Keratinocyte (primary cell): ENCODE results near the gene TLCD1. TPM values are rescaled to one million over a fixed set of nuclear protein-coding genes. Genes with fewer than 3 reads are reported as not detected.
A peak's percentile ranks its signal among the peaks of the same experiment; 100 is the strongest.

Source experiments
- DNase-seq: peaks from one replicate; pipeline ENCODE4 v3.0.0-alpha.2; 2011; ENCODE audit warnings: low read depth, missing footprints, low spot score
- FAIRE-seq: peaks from 2 replicates; lab custom pipeline; 2011; peaks lifted over from hg19 to GRCh38; lab: Jason Lieb, UNC
- H2AFZ ChIP-seq: 2 replicates; pipeline ENCODE4 v1.6.0; 2012; ENCODE audit warnings: low read length, control low read depth, inconsistent platforms; ENCODE audit not compliant: control insufficient read depth
- H3K27ac ChIP-seq: 2 replicates; pipeline ENCODE4 v1.5.1; 2011; ENCODE audit warnings: low read length; ENCODE audit not compliant: control insufficient read depth, insufficient read depth
- H3K27me3 ChIP-seq: 3 replicates; pipeline ENCODE4 v1.6.0; 2011; ENCODE audit warnings: low read length; ENCODE audit not compliant: control insufficient read depth, insufficient read depth; ENCODE audit errors: extremely low read depth
- H3K36me3 ChIP-seq, 2 experiments: 2 replicates in 1 of 2; 3 replicates in 1 of 2; pipeline ENCODE4 v1.5.1; 2011; ENCODE audit warnings: low read length in 2 of 2, mild to moderate bottlenecking in 1 of 2; ENCODE audit not compliant: control insufficient read depth in 2 of 2, insufficient read depth in 2 of 2; ENCODE audit errors: extremely low read depth in 1 of 2
- H3K4me1 ChIP-seq: 3 replicates; pipeline ENCODE4 v1.5.1; 2011; ENCODE audit warnings: low read length; ENCODE audit not compliant: control insufficient read depth, insufficient read depth; ENCODE audit errors: extremely low read depth
- H3K4me2 ChIP-seq: 3 replicates; pipeline ENCODE4 v1.6.0; 2011; ENCODE audit warnings: low read depth, low read length; ENCODE audit not compliant: control insufficient read depth, insufficient read depth; ENCODE audit errors: extremely low read depth
- H3K4me3 ChIP-seq, 3 experiments: fragments of 200-600 bp in 1 of 3; sonication (generic) in 1 of 3; 2 replicates in 2 of 3; 3 replicates in 1 of 3; pipeline ENCODE4 v1.5.1; 2011 to 2016; ENCODE audit warnings: low read length in 3 of 3, mild to moderate bottlenecking in 3 of 3, control low read depth in 2 of 3, inconsistent platforms in 1 of 3, low read depth in 1 of 3, mixed read lengths in 1 of 3, mixed run types in 1 of 3, moderate library complexity in 1 of 3; ENCODE audit not compliant: control insufficient read depth in 2 of 3, insufficient read depth in 2 of 3; ENCODE audit errors: extremely low read depth in 1 of 3
- H3K79me2 ChIP-seq: 2 replicates; pipeline ENCODE4 v1.6.0; 2012; ENCODE audit warnings: low read length; ENCODE audit not compliant: control insufficient read depth, insufficient read depth
- H3K9ac ChIP-seq: 3 replicates; pipeline ENCODE4 v1.6.0; 2011; ENCODE audit warnings: low read length; ENCODE audit not compliant: control insufficient read depth, insufficient read depth; ENCODE audit errors: extremely low read depth
- H3K9me1 ChIP-seq: 3 replicates; pipeline ENCODE4 v1.6.0; 2011; ENCODE audit warnings: low read length; ENCODE audit not compliant: control insufficient read depth, insufficient read depth; ENCODE audit errors: extremely low read depth
- H3K9me3 ChIP-seq: 2 replicates; pipeline ENCODE4 v1.5.1; 2012; ENCODE audit warnings: low read depth, low read length; ENCODE audit not compliant: control insufficient read depth
- H4K20me1 ChIP-seq: 3 replicates; pipeline ENCODE4 v1.6.0; 2011; ENCODE audit warnings: low read length; ENCODE audit not compliant: control insufficient read depth, insufficient read depth; ENCODE audit errors: extremely low read depth
- EZH2 ChIP-seq: IDR thresholded peaks from one replicate; pipeline ENCODE4 v1.6.1; 2012; ENCODE audit warnings: inconsistent platforms, mild to moderate bottlenecking, low read length, moderate library complexity
- dilution Hi-C: fragments of 300-500 bp; cut with MboI; formaldehyde crosslinking; loops from one replicate; pipeline ENCODE4 v1.7.0; 2020; ENCODE audit warnings: low sequenced_read_pairs; ENCODE audit not compliant: extremely low pct_ligation_motif_present
- polyA plus RNA-seq, 5 experiments: library from polyadenylated mRNA; depleted of rRNA in 3 of 5; stranded (reverse) in 3 of 5; stranded (forward) in 1 of 5; unstranded in 1 of 5; fragments of >200 nt; gene quantifications; 1 replicate in 1 of 5; 2 replicates in 3 of 5; 3 replicates in 1 of 5; pipeline versions ENCODE4 v1.2.1 to v1.2.3, GENCODE V29; 2011 to 2012; ENCODE audit warnings: missing spikeins in 2 of 5, low read depth in 1 of 5, low replicate concordance in 1 of 5
- small RNA-seq, 3 experiments: library from RNA; depleted of rRNA; stranded (forward); fragments of <200 nt; gene quantifications; one replicate each; pipeline ENCODE3, GENCODE V24; 2012; ENCODE audit warnings: low read depth in 3 of 3, low replicate concordance in 1 of 3; ENCODE audit not compliant: insufficient read length in 3 of 3
- TF ChIP-seq, protein P1 (sequence below), 3 experiments: IDR thresholded peaks in 1 of 3; conservative IDR thresholded peaks in 1 of 3; optimal IDR thresholded peaks in 1 of 3; 2 replicates in 2 of 3; 3 replicates in 1 of 3; pipeline versions ENCODE3 to v1.5.1; 2011; ENCODE audit warnings: low read length in 3 of 3, mild to moderate bottlenecking in 3 of 3, moderate library complexity in 2 of 3, control low read depth in 1 of 3, inconsistent platforms in 1 of 3; ENCODE audit not compliant: insufficient read depth in 2 of 3; ENCODE audit errors: extremely low read depth in 1 of 3

TLCD1 gene
- polyA plus RNA-seq, 1 donor (not counting 4 experiments of a cell fraction or from before 2014, with no cell fraction given): 14.0 TPM

DNA sequence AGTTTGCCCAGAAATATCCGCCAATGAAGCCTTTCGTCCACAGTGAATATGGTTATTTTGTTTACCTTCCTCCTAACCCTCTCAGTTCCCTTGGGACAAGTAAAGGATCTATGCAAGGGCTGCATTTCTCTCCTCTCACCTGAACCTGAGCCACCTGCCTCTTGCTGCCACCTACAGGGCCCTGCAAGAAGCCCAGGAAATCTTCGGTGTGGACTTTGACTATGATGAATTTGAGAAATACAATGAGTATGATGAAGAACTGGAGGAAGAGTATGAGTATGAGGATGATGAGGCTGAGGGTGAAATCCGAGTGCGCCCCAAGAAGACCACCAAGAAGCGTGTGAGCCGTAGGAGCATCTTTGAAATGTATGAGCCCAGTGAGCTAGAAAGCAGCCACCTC, 50.1 kb downstream of the TLCD1 start:
- no peak overlapping the region for H3K4me2 ChIP-seq
- no peaks in the 10 kb centered on the region for H3K79me2 ChIP-seq
- dilution Hi-C loops: no loop called here
- no peak overlapping the region for H3K9ac ChIP-seq
- no peak overlapping the region for H3K4me3 ChIP-seq
- DNase-seq (no peak), FAIRE-seq (no peak)
- no peak for TF ChIP-seq EZH2
- TF ChIP-seq, protein P1, sequence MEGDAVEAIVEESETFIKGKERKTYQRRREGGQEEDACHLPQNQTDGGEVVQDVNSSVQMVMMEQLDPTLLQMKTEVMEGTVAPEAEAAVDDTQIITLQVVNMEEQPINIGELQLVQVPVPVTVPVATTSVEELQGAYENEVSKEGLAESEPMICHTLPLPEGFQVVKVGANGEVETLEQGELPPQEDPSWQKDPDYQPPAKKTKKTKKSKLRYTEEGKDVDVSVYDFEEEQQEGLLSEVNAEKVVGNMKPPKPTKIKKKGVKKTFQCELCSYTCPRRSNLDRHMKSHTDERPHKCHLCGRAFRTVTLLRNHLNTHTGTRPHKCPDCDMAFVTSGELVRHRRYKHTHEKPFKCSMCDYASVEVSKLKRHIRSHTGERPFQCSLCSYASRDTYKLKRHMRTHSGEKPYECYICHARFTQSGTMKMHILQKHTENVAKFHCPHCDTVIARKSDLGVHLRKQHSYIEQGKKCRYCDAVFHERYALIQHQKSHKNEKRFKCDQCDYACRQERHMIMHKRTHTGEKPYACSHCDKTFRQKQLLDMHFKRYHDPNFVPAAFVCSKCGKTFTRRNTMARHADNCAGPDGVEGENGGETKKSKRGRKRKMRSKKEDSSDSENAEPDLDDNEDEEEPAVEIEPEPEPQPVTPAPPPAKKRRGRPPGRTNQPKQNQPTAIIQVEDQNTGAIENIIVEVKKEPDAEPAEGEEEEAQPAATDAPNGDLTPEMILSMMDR (optimal IDR thresholded peaks at IDR 0.05 in 1 of 3, IDR thresholded peaks at IDR 0.05 in 1 of 3, conservative IDR thresholded peaks at IDR 0.05 in 1 of 3; ENCODE audit: extremely low read depth in 1 of 3, insufficient read depth in 2 of 3, low read length in 3 of 3): peak; percentile 46 to 66 (median 51)
- no peaks in the 10 kb centered on the region for H4K20me1 ChIP-seq
- H3K27ac ChIP-seq: no peak overlapping the region
- no peaks in the 10 kb centered on the region for H3K9me3 ChIP-seq
- H2AFZ ChIP-seq: no peak overlapping the region
- no peaks in the 10 kb centered on the region for H3K27me3 ChIP-seq
- peaks cover 47 to 52% of the 10 kb centered on the region in 2 experiments for H3K36me3 ChIP-seq
- H3K4me1 ChIP-seq: no peaks in the 10 kb centered on the region
- H3K9me1 ChIP-seq: no peaks in the 10 kb centered on the region

DNA sequence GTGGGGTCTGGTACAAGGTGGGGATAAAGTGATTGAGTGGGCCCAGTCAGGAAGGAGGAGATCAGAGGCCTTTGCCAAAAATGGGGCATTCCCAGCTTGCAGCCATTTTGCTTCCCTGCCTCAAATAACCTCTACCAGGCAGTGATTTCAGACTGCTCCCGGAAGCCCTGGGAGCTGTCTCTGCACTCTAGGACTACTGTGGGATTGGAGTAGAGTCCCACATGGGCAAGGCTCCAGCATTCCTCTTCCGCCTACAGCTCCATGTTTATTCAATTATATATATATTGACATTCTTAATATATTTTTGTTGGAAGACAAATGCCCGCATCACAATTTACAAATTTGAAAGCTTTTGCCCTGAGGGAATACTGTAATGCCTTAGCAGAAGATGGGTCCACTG, 50.5 kb downstream of the TLCD1 start:
- DNase-seq: no peak
- Histone ChIP-seq H3K9ac (no peak overlapping the region), H3K9me3 (no peaks in the 10 kb centered on the region), H3K4me1 (no peaks in the 10 kb centered on the region), H4K20me1 (no peaks in the 10 kb centered on the region), H3K79me2 (no peaks in the 10 kb centered on the region), H3K27me3 (no peaks in the 10 kb centered on the region), H3K27ac (no peak overlapping the region), H3K4me2 (no peak overlapping the region), H3K9me1 (no peaks in the 10 kb centered on the region), H3K36me3 (peaks cover 48 to 52% of the 10 kb centered on the region in 2 experiments), H2AFZ (no peak overlapping the region), H3K4me3 (no peak overlapping the region)
- FAIRE-seq: no peak
- dilution Hi-C loops: no loop called here
- TF ChIP-seq, protein P1 (optimal IDR thresholded peaks at IDR 0.05 in 1 of 3, IDR thresholded peaks at IDR 0.05 in 1 of 3, conservative IDR thresholded peaks at IDR 0.05 in 1 of 3; ENCODE audit: extremely low read depth in 1 of 3, insufficient read depth in 2 of 3, low read length in 3 of 3): no peak
- TF ChIP-seq EZH2: no peak

Small RNAs within 50 kb of the gene (small RNA-seq; reads per million reads assigned to genes)
- gene SNORD42A (0 reads per million in 3 experiments), gene SNORD42B (0 to 1.3 (median 0.60) reads per million in 3 experiments), gene SNORD4A (0 reads per million in 3 experiments), gene SNORD4B (0 reads per million in 3 experiments)

Other genes starting within 250 kb of the TLCD1 start
- 0.01 to 0.66 TPM (median 0.29 TPM) in 3 replicates for gene FOXN1, start 219.9 kb downstream of the TLCD1 start, polyA plus RNA-seq
- 34.1 to 93.3 TPM (median 60.0 TPM) in 3 replicates for gene UNC119, start 173.6 kb downstream of the TLCD1 start, polyA plus RNA-seq
- gene PIGS, start 154.7 kb downstream of the TLCD1 start, polyA plus RNA-seq: 21.8 to 52.1 TPM (median 33.6 TPM) in 3 replicates
- gene ALDOC, start 149.3 kb downstream of the TLCD1 start, polyA plus RNA-seq: 24.2 to 44.9 TPM (median 32.5 TPM) in 3 replicates
- gene SPAG5, start 127.2 kb downstream of the TLCD1 start, polyA plus RNA-seq: 6.2 to 21.1 TPM (median 16.6 TPM) in 3 replicates
- 3.9 to 7.4 TPM (median 6.6 TPM) in 3 replicates for gene RSKR, start 112.0 kb downstream of the TLCD1 start, polyA plus RNA-seq
- 98.2 to 133 TPM (median 106 TPM) in 3 replicates for gene BLTP2, start 81.1 kb downstream of the TLCD1 start, polyA plus RNA-seq
- 61.5 to 86.8 TPM (median 68.0 TPM) in 3 replicates for gene SDF2, start 64.3 kb downstream of the TLCD1 start, polyA plus RNA-seq
- 27.3 to 33.1 TPM (median 32.1 TPM) in 3 replicates for gene SUPT6H, start 64.0 kb downstream of the TLCD1 start, polyA plus RNA-seq
- gene PROCA1, start 14.3 kb downstream of the TLCD1 start, polyA plus RNA-seq: 0.33 to 0.62 TPM (median 0.39 TPM) in 3 replicates
- 115 to 180 TPM (median 134 TPM) in 3 replicates for gene RAB34, start 8.4 kb downstream of the TLCD1 start, polyA plus RNA-seq
- gene RPL23A, start 6.2 kb downstream of the TLCD1 start, polyA plus RNA-seq: 976 to 1,971 TPM (median 1,096 TPM) in 3 replicates
- gene NEK8, start 2.6 kb upstream of the TLCD1 start, polyA plus RNA-seq: 4.1 to 6.2 TPM (median 4.3 TPM) in 3 replicates
- gene TRAF4, start 17.8 kb upstream of the TLCD1 start, polyA plus RNA-seq: 57.3 to 69.4 TPM (median 60.5 TPM) in 3 replicates
- gene FAM222B, start 116.6 kb upstream of the TLCD1 start, polyA plus RNA-seq: 5.1 to 25.3 TPM (median 6.5 TPM) in 3 replicates
- 46.5 to 63.3 TPM (median 60.6 TPM) in 3 replicates for gene ERAL1, start 128.8 kb upstream of the TLCD1 start, polyA plus RNA-seq
- 50.7 to 79.4 TPM (median 67.2 TPM) in 3 replicates for gene FLOT2, start 171.5 kb upstream of the TLCD1 start, polyA plus RNA-seq
- 1.7 to 4.0 TPM (median 3.4 TPM) in 3 replicates for gene DHRS13, start 176.8 kb upstream of the TLCD1 start, polyA plus RNA-seq
- 7.1 to 16.1 TPM (median 9.6 TPM) in 3 replicates for gene PHF12, start 225.3 kb upstream of the TLCD1 start, polyA plus RNA-seq